Stimulated activated CD8-positive, alpha-beta memory T cell treated with anti-CD3 and anti-CD28 coated beads, Interleukin-7, amount 100 ng/mL, for 24 hours (primary cell): ENCODE data around the gene PCBP2.

Experiments used
- DNase-seq: peaks from one replicate; pipeline ENCODE4 v3.0.0-alpha.2; 2020; ENCODE audit warnings: low read depth

PCBP2 gene

DNA sequence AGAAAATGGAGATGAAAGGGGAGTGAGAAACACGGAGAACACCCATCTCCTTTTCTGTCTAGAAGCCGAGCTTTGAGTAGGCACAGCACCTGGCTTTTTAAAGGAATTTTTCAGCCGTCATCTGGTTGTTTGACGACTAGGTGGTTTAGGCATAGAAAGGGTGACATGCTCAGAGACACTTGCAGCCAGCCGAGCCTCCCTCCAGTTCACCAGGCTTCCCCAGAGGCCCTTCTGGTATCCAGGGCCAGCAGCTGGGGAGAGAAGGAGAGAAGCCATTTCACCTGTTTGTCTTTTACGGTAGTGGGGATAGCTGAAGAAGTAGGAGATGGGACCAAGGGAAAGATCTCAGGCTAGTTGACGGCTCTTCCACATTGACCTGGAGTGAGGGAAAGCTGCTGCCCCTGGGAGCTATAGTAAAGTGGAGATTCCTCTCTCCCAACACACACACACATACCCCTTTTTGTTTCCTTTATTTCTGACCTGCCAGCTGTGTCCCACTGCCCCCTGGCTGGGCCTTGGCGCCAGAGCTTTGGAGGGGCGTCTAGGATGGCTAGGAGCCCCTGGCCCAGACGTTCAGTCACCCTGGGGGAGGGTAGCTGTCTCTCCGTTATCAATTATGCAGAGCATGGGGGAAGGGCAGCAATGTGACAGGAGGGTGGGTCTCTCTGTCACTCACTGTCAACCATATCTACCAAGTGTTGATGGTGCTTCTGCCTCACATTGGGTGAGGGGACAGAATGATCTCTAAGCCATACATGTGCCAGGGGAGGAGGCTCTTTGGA, 41.9 kb downstream of the PCBP2 start:
- DNase-seq, result no peak

DNA sequence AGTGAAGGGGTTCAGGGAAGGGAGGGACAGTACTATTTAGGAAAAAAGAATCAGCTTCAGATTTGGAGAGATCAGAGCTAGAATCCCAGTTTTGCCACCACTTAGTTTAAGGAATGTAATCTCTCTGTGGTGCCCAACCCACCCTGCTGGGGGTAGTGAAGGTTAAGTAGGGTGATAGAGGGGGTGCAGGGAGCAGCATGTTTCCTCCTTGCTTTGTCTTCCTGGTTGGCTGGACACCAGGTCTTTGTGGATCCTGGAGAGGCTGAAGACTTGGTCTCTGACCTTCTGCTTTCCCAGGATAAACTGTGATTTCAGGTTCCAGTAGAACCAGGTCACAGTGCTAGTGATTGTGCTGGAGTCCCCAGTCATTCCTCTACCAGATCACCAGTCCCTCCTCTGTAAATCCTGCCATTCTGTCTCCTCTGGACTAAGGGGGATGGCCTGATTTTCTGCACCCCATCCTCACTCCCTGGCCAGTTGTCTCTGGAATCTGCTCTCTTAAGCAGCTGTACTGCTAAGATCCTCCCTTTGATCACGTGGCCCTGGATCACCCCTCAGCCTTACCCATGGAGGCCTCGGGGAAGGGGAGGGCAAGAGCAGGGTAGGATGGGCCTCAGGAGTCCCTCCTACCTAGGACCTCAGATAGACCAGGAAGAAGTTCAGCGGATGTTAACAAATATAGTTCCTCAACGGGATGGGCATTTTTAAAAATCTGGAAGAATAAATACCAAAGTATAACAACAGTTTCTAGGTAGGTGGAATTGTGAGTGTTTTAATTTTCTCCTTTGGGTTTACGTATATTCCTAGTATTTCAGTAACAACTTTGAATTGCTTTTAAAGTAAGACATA, 44.2 kb downstream of the PCBP2 start:
- DNase-seq, result no peak

DNA sequence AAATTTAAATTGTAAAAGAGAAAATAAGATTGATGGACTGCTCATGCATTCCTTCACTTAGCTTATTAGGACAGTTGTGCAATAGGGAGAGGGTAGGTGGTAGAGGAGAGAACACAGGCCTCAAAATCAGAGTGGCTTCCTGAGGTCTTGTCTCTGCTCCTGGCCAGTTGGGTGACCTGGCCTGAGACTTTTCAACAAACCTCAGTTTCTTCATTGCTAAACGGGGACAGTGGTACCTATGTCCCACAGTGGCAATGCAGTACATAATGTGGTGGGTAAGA, 44.8 kb downstream of the PCBP2 start:
- DNase-seq, result no peak

DNA sequence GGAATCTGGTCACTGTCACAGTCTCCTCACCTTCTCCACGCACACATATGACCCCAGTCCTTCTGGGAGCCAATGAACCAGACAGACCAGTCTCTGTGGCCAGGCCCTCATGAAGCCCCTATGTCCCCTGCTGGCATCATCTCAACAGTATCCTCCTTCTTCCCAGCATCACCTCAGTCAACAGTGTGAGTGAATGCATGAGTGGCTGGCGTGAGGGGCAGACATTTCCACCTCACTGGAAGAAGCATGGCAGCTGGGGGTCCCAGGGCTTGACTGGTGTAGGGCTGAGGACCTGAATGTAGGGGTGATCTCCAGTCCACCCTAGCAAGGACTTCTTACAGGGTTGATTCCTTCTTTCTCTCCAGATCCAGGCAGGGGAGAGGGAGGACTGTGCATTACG, 45.6 kb downstream of the PCBP2 start:
- DNase-seq, result no peak

- no peak for DNase-seq
Observed at GRCh38 chr12:53498235-53498630, 46.3 kb downstream of the PCBP2 start.

- DNase-seq, result peak; percentile 29
Observed at GRCh38 chr12:53499266-53500141, 47.6 kb downstream of the PCBP2 start, which contains the start of gene MAP3K12. MAP3K12 (minus strand) TSS chr12:53499458; CDS start chr12:53487391, 12,067 bp downstream.

- no peak for DNase-seq
Observed at GRCh38 chr12:53500142-53500775, 48.4 kb downstream of the PCBP2 start.

DNA sequence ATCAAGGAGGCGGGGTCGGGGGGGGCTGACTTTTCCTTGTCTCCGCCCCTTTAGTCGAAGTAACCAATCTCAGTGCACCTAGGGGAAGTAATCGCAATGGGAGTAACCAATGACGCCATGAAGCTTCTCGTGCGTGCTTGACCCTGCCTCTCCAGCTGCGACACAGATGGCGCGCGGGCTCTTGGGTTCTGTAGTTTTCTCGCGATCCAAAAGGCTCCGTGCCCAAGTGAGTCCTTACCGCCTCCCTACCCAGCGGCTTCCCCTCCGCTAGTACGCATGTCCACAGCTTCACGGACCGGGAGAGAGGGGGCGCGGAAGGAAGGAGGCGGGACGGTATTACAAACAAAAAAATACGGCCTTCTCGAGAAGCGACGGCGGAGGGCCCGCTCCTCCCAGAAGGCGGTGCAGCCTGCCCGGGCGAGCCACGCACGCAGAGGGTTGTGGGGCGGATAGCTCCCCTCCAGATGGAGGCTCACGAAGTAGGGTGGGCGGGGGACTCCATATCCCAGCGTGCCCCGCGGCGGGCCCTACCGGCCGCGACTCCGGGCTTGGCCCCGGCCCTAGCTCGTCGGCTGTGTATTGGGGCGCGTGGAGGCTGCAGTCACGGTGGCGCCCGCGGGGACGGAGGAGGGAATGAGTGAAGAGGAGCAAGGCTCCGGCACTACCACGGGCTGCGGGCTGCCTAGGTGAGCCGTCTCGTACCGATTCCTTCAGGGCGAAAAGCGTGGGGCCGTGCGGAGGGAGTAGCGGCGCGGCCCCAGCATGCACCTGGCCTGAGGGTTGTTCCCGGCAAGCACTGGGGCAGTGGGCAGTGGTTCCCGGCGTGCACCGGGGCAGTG, 49.1 kb downstream of the PCBP2 start, which contains the start of gene TARBP2:
TARBP2 (plus strand) TSS at position 508 of the 839 bp plus-strand sequence; CDS start at position 634, 126 bp downstream.
- DNase-seq, result peak; percentile 97

DNA sequence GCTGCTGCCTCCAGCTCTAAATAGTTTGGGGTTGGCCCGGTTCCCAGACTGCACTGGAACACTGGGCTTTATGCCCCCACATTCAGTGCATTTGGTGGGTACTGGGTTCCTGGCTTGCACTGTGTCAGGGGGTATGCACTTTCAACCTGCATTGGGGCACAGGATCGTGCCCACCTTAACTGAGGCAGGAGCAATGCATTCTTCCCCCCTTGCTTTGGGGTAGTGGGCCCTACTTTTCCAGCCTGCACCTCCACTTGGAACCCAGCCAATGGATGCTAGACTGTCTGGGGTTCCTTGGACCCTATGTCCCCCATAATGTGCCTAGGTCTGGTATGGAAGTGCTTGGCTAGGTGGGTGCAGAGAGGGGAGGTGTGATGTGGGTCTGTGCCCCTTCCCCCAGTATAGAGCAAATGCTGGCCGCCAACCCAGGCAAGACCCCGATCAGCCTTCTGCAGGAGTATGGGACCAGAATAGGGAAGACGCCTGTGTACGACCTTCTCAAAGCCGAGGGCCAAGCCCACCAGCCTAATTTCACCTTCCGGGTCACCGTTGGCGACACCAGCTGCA, 49.8 kb downstream of the PCBP2 start:
- DNase-seq, result no peak

- DNase-seq, result no peak
Observed at GRCh38 chr12:53502331-53502730, 50.4 kb downstream of the PCBP2 start.

- DNase-seq, result no peak
Observed at GRCh38 chr12:53502983-53503728, 51.3 kb downstream of the PCBP2 start.

DNA sequence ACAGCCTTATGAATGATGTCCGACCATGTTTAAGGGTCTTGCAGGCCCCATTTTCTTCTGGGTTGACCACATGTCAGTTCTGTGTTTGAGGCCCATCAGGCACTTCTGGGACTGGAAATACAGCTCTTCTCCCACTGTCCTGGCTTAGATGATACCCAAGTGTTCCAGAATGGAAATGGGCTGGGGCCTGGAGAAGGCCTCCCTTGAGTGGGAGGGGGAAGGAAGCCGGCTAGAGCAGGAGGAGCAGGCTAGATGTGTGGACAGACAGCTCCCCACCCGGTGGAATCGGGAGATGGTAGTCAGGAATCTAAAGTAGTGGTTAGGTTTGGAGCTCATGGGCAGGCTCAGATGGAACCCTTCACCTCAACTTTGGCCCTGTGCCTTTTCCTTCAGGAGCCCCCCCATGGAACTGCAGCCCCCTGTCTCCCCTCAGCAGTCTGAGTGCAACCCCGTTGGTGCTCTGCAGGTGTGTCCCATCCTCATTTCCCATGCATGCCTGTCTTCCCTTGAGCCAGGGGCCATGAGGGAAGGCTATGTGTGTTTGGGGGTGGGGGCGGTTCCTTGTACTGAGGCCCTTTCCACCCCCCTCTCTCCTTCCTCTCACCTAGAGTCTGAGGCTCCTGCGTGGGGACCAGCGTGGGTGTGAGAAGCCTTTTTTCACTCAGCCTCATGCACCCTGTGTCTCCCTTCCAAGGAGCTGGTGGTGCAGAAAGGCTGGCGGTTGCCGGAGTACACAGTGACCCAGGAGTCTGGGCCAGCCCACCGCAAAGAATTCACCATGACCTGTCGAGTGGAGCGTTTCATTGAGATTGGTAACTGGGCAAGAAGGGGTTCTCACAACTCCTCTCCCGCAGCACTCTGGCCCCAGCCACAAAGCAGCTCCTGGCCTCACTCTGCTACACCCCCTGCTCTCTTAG, 52.4 kb downstream of the PCBP2 start:
- DNase-seq, result no peak

DNA sequence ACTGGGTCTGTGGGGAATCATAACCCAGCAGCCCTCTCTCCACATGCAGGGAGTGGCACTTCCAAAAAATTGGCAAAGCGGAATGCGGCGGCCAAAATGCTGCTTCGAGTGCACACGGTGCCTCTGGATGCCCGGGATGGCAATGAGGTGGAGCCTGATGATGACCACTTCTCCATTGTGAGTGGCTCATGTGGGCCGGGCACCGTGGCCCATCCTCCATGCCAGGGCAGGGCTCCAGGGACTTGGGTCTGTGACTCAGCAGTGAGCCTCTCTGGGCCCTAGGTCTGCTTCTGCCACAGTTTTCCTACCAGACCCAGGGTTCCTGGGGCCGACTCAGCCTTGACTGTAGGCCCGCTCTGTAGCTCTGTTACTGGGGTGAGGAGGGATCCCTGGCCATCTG, 53.2 kb downstream of the PCBP2 start:
- DNase-seq, result no peak

DNA sequence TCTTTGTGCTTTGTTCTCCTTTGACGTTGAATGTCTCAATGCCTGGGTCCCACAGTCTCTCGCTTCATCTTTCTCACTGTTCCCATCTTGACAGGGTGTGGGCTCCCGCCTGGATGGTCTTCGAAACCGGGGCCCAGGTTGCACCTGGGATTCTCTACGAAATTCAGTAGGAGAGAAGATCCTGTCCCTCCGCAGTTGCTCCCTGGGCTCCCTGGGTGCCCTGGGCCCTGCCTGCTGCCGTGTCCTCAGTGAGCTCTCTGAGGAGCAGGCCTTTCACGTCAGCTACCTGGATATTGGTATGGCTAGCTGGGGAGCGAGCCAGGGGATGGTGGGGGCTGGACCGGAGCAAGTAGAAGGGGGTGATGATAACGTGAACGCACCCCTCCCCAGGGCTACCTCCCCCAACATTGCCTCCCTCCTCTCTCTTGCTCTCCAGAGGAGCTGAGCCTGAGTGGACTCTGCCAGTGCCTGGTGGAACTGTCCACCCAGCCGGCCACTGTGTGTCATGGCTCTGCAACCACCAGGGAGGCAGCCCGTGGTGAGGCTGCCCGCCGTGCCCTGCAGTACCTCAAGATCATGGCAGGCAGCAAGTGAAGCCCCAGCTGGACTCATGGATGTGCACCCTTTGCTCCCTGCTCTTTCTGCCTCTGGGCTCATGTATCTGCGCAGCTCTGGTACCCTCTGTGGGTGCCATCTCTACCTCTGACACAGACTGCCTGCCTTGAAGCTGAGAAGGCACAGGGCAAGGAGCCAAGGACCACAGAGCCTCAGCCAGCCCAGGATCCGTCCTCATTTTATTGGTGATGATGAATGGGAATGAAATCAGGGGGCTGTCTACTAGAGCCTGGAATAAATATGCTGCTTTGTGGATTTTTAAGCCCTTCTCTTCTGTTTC, 53.9 kb downstream of the PCBP2 start:
- no peak for DNase-seq

DNA sequence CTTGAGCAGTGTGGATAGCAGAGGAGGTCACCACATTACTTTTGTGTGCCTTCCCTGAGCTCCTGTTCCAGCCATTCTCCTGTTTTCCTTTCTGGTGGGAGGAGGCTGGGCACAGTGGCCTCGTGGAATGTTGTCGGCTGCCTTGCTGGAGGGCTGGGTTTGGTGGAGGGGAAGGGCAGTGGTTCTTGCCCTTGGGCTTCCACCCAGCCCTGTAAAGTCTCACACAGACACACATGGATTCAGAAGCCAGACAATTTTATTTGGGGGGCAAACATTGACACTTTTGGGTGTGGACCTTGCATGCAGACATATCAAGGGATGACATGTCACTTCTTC, 54.5 kb downstream of the PCBP2 start:
- DNase-seq, result no peak

- no peak for DNase-seq
Observed at GRCh38 chr12:53506881-53507602, 55.1 kb downstream of the PCBP2 start, which contains the start of gene NPFF. NPFF (minus strand) TSS chr12:53507484; CDS start chr12:53507474, 10 bp downstream.

DNA sequence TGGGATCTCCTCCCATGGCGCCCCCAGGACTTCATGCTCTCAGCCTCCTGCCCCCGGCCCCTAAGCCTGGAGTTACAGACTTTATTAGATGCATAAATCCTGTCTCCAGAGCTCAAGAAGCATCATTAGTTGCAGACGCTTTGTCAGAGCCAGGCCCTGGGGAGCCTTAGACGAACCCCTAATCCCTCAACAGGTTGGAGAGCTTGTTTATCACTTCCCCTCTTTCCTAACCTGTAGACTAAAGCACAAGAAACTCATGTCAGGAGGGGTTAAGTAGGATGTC, 55.6 kb downstream of the PCBP2 start:
- no peak for DNase-seq
